ENCODE measurements around the gene GRM7. TPM values are rescaled to one million over a fixed set of nuclear protein-coding genes. Genes with fewer than 3 reads are reported as not detected.

GRM7 gene
- total RNA-seq, 2 experiments from 2014 or later = not detected

DNA sequence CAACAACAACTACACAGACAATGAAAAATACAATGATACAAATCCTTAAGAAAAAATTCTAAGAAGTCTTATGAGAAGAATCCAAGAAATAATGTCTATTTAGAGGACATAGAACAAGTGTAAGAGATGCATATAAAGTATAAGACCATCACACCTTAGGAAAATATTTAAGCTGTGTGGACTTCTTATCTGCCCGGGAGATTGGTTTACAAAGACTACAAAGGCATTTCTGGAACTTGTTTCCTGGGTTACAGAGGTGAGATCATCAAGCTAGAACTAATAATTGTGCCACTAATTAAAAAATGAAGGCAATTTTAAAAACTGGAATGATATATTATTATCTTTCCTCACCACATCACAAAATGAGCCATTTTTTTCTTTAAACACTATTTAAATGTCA is 507.1 kb downstream of the GRM7 start:
- Mint-ChIP-seq H3K27me3 (peaks cover 2% of the 10 kb centered on the region), H3K4me3 (no peak overlapping the region), H3K27ac (no peak overlapping the region), H3K36me3 (ENCODE audit: low read depth) (no peaks in the 10 kb centered on the region), H3K4me1 (ENCODE audit: low read depth) (no peaks in the 10 kb centered on the region), H3K9me3 (no peaks in the 10 kb centered on the region)
- CTCF ChIA-PET = no interaction called here
- POLR2A ChIA-PET = no interaction called here
- intact Hi-C loops (cut with micrococcal nuclease) = no loop called here
- TF ChIP-seq, protein P1, sequence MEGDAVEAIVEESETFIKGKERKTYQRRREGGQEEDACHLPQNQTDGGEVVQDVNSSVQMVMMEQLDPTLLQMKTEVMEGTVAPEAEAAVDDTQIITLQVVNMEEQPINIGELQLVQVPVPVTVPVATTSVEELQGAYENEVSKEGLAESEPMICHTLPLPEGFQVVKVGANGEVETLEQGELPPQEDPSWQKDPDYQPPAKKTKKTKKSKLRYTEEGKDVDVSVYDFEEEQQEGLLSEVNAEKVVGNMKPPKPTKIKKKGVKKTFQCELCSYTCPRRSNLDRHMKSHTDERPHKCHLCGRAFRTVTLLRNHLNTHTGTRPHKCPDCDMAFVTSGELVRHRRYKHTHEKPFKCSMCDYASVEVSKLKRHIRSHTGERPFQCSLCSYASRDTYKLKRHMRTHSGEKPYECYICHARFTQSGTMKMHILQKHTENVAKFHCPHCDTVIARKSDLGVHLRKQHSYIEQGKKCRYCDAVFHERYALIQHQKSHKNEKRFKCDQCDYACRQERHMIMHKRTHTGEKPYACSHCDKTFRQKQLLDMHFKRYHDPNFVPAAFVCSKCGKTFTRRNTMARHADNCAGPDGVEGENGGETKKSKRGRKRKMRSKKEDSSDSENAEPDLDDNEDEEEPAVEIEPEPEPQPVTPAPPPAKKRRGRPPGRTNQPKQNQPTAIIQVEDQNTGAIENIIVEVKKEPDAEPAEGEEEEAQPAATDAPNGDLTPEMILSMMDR (IDR thresholded peaks at IDR 0.05) = no peak
- no peak for DNase-seq
- ATAC-seq = no peak

GRCh38 chr3:7368597-7368996 is 507.7 kb downstream of the GRM7 start:
- no peak overlapping the region for H3K4me3 Mint-ChIP-seq
- CTCF ChIA-PET = no interaction called here

DNA sequence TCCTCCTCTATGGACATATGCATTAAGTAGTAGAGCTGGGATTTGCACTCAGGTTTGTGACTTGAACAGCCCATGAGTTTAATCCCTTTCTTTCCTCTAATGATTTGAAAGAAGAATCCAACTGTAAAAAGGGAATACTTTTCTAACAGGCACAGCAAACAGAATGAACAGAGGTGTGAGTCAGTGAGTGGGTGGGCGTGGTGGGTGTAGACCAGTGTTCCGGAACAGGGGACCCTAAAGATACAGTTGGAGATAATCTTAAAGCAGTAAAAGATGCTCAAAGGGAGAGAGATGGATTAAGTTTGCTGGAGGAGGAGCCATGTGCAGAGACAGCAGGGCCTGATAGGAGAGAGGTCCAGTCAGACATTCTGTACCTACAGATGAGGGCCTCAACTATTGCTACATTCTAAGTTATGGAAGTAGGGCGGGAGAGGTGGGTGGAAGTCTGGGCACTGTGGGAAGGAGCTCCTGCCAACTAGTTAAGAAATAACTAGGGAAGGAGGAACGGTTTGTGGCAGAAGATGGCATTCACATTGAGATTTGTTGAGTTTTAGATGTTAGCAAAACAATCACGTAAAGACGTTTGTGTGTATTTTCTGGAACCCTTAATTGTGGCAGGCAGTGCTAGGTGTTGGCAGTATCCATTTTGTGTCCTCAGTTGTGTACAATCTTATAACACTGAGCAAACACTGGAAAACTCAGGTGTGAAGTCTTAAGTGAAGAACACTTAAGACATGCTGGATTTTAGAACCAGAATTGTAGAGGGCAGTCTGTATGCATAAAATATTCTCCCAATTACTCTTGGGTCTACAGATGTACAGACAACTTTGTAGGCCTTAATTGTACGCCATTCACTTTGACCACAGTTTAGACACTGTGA is 511.0 kb downstream of the GRM7 start:
- Mint-ChIP-seq H3K27me3 (no peaks in the 10 kb centered on the region), H3K4me3 (no peak overlapping the region), H3K4me1 (ENCODE audit: low read depth) (no peaks in the 10 kb centered on the region), H3K27ac (no peak overlapping the region), H3K36me3 (ENCODE audit: low read depth) (no peaks in the 10 kb centered on the region), H3K9me3 (peaks cover 2% of the 10 kb centered on the region)
- TF ChIP-seq, protein P1 (IDR thresholded peaks at IDR 0.05) = no peak
- DNase-seq (no peak), ATAC-seq (no peak)
- POLR2A ChIA-PET = no interaction called here
- CTCF ChIA-PET = no interaction called here
- intact Hi-C loops (cut with micrococcal nuclease) = no loop called here

More at GRCh38 chr3:7368597-7368996, 507.7 kb downstream of the GRM7 start:
- Mint-ChIP-seq H3K27ac (no peak overlapping the region), H3K36me3 (ENCODE audit: low read depth) (no peaks in the 10 kb centered on the region), H3K27me3 (peaks cover 2% of the 10 kb centered on the region), H3K4me1 (ENCODE audit: low read depth) (no peaks in the 10 kb centered on the region), H3K9me3 (no peaks in the 10 kb centered on the region)
- POLR2A ChIA-PET = no interaction called here
- intact Hi-C loops (cut with micrococcal nuclease) = no loop called here
- TF ChIP-seq, protein P1 (IDR thresholded peaks at IDR 0.05) = no peak
- ATAC-seq (no peak), DNase-seq (no peak)

DNA sequence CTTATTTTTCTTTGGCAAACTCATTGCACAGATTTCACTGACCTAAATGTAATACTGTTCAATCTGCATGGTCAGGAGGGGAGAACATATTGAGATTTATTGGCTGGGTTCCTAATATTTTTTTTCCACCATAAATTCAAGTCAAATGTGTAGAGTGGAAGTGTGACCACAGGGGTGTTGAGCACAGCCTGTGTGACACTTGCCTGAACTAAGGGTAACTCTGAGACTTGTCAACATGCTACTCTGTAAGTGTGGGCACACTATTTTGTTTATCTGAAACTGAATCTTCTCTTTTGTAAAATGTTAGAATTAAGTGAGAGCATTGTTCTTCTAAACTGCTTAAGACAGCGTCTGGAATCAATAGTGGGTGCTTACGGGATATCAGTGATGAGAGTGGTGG is 516.2 kb downstream of the GRM7 start:
- H3K4me3 Mint-ChIP-seq = no peak overlapping the region
- peaks cover 2% of the 10 kb centered on the region for H3K9me3 Mint-ChIP-seq
- DNase-seq (no peak), ATAC-seq (no peak)
- intact Hi-C loops (cut with micrococcal nuclease) = no loop called here
- POLR2A ChIA-PET = no interaction called here
- CTCF ChIA-PET = no interaction called here
- no peaks in the 10 kb centered on the region for H3K36me3 Mint-ChIP-seq (ENCODE audit: low read depth)
- no peaks in the 10 kb centered on the region for H3K4me1 Mint-ChIP-seq (ENCODE audit: low read depth)
- TF ChIP-seq, protein P1 (IDR thresholded peaks at IDR 0.05) = no peak
- no peaks in the 10 kb centered on the region for H3K27me3 Mint-ChIP-seq
- H3K27ac Mint-ChIP-seq = no peak overlapping the region

DNA sequence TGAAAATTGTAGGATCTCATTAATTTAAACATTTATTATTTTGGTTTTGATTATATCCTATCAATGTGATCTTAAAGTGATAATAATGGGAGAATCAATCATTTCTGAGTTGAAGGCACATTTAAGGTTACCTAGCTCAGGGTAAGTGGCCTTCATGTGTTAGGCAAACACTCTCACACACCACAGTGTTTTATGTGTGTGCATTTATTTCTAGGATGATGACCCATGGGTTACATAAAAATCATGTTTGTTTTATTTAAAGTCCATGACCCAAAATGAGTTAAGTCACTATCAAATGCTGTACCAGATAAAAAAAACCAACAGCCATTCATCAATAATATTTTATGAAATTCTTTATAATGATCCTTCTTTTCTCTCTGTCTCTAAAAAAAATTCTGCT is 520.8 kb downstream of the GRM7 start:
- POLR2A ChIA-PET = no interaction called here
- DNase-seq (no peak), ATAC-seq (no peak)
- CTCF ChIA-PET = no interaction called here
- intact Hi-C loops (cut with micrococcal nuclease) = no loop called here
- TF ChIP-seq, protein P1 (IDR thresholded peaks at IDR 0.05) = no peak
- H3K27me3 Mint-ChIP-seq = no peaks in the 10 kb centered on the region
- H3K36me3 Mint-ChIP-seq (ENCODE audit: low read depth) = no peaks in the 10 kb centered on the region
- H3K4me1 Mint-ChIP-seq (ENCODE audit: low read depth) = no peaks in the 10 kb centered on the region
- no peak overlapping the region for H3K27ac Mint-ChIP-seq
- H3K9me3 Mint-ChIP-seq = no peaks in the 10 kb centered on the region
- H3K4me3 Mint-ChIP-seq = no peak overlapping the region
